ENCODE data around the gene SF3B1. TPM values are rescaled to one million over a fixed set of nuclear protein-coding genes. Genes with fewer than 3 reads are reported as not detected.
"Not testable (repeated sequence)": the region's sequence is repeated elsewhere in the genome, so short reads cannot be mapped to it uniquely, and the experiment has no call there.

SF3B1 gene
- total RNA-seq, 2 donors from 2014 or later: 272 to 284 TPM

- Mint-ChIP-seq H3K4me1 (ENCODE audit: low read depth) (peaks cover 5% of the 10 kb centered on the region), H3K4me3 (no peak overlapping the region), H3K27me3 (ENCODE audit: low read depth) (no peaks in the 10 kb centered on the region), H3K27ac (no peak overlapping the region), H3K36me3 (ENCODE audit: insufficient read depth in 2 of 2) (peaks cover 0 to 4% of the 10 kb centered on the region in 2 donors), H3K9me3 (no peaks in the 10 kb centered on the region)
- ATAC-seq (replicated peaks in 1 of 2) (no peak), DNase-seq (no peak)
Measured at GRCh38 chr2:197387179-197387578, 47.6 kb downstream of the SF3B1 start.

DNA sequence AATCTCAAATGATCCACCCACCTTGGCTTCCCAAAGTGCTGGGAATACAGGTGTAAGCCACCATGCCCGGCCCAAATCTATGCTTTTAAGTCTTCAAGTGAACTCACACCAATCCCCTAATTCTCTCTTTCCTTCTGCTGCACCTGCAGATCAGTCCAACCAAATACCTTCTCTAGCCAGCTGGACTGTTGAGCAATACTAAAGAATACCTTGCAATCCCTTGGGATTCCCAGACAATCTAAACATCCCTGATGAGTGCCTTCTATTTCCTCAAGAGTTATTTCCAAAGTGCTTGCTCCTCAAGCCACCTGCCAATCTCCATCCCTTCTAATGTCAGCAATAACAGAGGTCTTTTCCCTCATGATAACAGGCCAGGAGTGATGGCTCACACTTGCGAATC lies 48.6 kb downstream of the SF3B1 start:
- H3K9me3 Mint-ChIP-seq: no peaks in the 10 kb centered on the region
- H3K27ac Mint-ChIP-seq: no peak overlapping the region
- H3K4me3 Mint-ChIP-seq: no peak overlapping the region
- H3K36me3 Mint-ChIP-seq (ENCODE audit: insufficient read depth in 2 of 2): no peaks in the 10 kb centered on the region
- DNase-seq: no peak
- H3K27me3 Mint-ChIP-seq (ENCODE audit: low read depth): no peaks in the 10 kb centered on the region
- H3K4me1 Mint-ChIP-seq (ENCODE audit: low read depth): peaks cover 5% of the 10 kb centered on the region
- no peak for ATAC-seq (replicated peaks in 1 of 2)

DNA sequence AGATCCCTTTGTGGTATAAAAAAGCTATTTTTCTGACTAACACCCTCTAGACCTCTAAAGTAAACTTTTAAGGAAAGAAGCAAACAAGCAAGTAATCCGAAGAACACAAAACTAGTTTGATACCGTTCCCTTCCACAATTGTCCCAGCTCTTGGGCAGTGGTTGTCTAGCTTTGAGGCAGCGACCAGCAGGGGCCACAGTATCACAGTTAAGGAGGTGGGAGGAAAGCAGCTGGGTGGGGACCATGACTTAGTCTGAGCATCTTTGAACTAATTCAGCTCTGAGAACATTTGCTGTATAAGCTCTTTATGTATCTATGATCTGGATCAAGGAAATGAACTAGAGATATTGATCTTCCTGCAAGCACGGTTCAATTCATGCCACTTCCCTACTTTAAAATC lies 51.0 kb downstream of the SF3B1 start:
- Mint-ChIP-seq H3K27ac (no peak overlapping the region), H3K27me3 (ENCODE audit: low read depth) (no peaks in the 10 kb centered on the region), H3K36me3 (ENCODE audit: insufficient read depth in 2 of 2) (no peaks in the 10 kb centered on the region), H3K4me3 (no peak overlapping the region), H3K4me1 (ENCODE audit: low read depth) (peaks cover 14% of the 10 kb centered on the region), H3K9me3 (no peaks in the 10 kb centered on the region)
- no peak for ATAC-seq (replicated peaks in 1 of 2)
- no peak for DNase-seq

- no peak for ATAC-seq (replicated peaks in 1 of 2)
Measured at GRCh38 chr2:197381641-197382040, 53.2 kb downstream of the SF3B1 start.

GRCh38 chr2:197379918-197380309 lies 54.9 kb downstream of the SF3B1 start:
- H3K4me3 Mint-ChIP-seq: peak overlapping the region in 1 of 2 donors; percentile 2
- ATAC-seq (replicated peaks in 1 of 2): peak in 1 of 2 donors; percentile 49
- not testable (repeated sequence) for H3K9me3 Mint-ChIP-seq; H3K27me3 Mint-ChIP-seq (ENCODE audit: low read depth); H3K36me3 Mint-ChIP-seq (ENCODE audit: insufficient read depth in 2 of 2); H3K27ac Mint-ChIP-seq; DNase-seq
- peaks cover 43% of the 10 kb centered on the region for H3K4me1 Mint-ChIP-seq (ENCODE audit: low read depth)

More at GRCh38 chr2:197381641-197382040, 53.2 kb downstream of the SF3B1 start:
- H3K27ac Mint-ChIP-seq: no peak overlapping the region
- H3K36me3 Mint-ChIP-seq (ENCODE audit: insufficient read depth in 2 of 2): no peaks in the 10 kb centered on the region
- no peak for DNase-seq
- peaks cover 34% of the 10 kb centered on the region for H3K4me1 Mint-ChIP-seq (ENCODE audit: low read depth)
- no peaks in the 10 kb centered on the region for H3K9me3 Mint-ChIP-seq
- H3K27me3 Mint-ChIP-seq (ENCODE audit: low read depth): no peaks in the 10 kb centered on the region
- no peak overlapping the region for H3K4me3 Mint-ChIP-seq

DNA sequence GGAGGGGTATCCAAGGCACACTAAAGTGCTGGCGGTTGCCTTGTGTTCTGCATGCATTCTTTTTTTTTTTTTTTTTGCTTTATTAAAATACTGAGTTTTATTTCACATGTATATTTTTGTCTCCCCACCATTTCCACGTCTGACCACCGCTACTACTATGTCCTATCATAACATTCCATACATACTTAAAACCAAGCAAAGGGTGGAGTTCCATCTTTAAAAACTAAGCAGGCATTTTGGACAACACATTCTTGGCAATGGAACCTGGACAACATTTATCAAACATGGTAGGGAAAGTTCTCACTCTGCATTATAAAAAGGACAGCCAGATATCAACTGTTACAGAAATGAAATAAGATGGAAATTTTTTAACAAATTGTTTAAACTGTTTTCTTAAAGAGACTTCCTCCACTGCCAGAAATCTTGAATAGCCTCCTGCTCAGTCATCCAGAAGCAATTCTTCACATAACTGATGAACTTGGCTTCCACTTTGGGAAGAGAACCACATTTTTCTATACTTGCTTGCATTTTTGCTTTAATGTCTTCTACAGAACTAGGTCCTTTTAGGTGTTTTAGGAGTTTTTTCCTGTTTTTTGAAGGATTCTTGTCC lies 55.4 kb downstream of the SF3B1 start:
- Mint-ChIP-seq H3K4me3 (peak overlapping the region in 1 of 2 donors; percentile 2), H3K4me1 (ENCODE audit: low read depth) (peaks cover 46% of the 10 kb centered on the region)
- H3K36me3 Mint-ChIP-seq (ENCODE audit: insufficient read depth in 2 of 2); ATAC-seq (replicated peaks in 1 of 2); H3K27ac Mint-ChIP-seq; H3K27me3 Mint-ChIP-seq (ENCODE audit: low read depth); DNase-seq; H3K9me3 Mint-ChIP-seq: not testable (repeated sequence)

DNA sequence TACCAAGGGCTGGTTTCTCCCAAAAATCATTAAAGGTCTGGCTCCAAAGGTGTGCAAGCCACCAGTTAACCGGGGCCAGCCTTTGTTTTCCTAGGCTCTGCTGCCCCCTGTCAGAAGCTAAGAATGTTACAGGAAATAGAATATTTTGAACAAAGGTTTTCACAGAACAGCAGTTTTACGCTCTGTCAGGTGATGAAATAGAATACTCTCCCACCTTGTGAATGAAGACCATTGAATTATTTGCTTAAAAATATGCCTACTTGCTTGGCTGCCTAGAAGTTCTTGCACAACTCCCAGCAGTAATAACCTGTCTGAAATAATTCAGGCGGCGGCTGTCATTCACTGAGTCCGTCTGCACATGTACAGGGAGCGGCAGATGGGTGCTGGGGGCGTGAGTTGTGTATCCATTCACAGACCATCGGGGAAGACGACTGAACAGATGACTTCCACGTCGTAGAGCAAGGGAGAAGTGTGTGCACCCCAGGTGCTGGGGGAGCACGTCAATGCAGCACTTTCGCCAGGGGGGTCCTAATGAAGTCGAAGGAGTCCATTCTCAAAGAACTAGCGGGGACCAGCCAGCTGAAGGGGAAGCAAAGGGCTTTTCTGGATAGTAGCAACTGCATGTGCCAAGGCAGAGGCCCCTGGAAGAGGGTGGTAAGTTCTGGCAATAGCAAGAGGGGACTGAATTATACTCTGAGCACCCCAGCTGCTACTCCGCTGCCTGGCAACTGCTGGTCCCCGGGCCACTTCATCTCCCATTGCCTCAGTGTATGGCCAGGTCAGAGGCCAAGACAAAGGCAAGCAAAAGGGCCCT lies 56.1 kb downstream of the SF3B1 start:
- Mint-ChIP-seq H3K36me3 (ENCODE audit: insufficient read depth in 2 of 2) (no peaks in the 10 kb centered on the region), H3K9me3 (no peaks in the 10 kb centered on the region), H3K4me1 (ENCODE audit: low read depth) (peaks cover 50% of the 10 kb centered on the region), H3K27ac (peak overlapping the region; percentile 78), H3K4me3 (peak overlapping the region; percentile 8 to 62), H3K27me3 (ENCODE audit: low read depth) (no peaks in the 10 kb centered on the region)
- DNase-seq: peak; percentile 62 to 72
- ATAC-seq (replicated peaks in 1 of 2): peak; percentile 72 to 73

DNA sequence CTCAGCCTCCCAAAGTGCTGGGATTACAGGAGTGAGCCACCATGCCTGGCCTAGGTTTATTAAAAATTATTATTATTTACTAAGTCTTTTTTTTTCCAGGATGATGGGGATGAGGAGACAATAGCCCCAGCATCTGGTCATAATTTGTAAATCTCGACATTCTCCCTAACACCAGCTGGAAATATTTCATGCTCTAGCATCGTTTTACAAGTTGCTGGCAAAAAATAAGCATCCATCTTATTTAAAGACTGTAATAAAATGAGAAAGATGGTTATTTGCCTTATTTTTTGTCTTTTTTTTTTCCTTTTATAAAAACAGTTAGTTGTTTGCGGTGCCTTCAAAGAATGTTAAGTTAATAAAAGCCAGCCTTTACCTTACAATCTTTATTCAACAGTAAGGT lies 56.7 kb downstream of the SF3B1 start:
- Mint-ChIP-seq H3K27ac (peak overlapping the region; percentile 78), H3K36me3 (ENCODE audit: insufficient read depth in 2 of 2) (no peaks in the 10 kb centered on the region), H3K4me3 (peak overlapping the region in 1 of 2 donors; percentile 62), H3K9me3 (no peaks in the 10 kb centered on the region), H3K27me3 (ENCODE audit: low read depth) (no peaks in the 10 kb centered on the region), H3K4me1 (ENCODE audit: low read depth) (peaks cover 50% of the 10 kb centered on the region)
- DNase-seq: no peak
- ATAC-seq (replicated peaks in 1 of 2): no peak

- Mint-ChIP-seq H3K4me3 (no peak overlapping the region), H3K4me1 (ENCODE audit: low read depth) (peaks cover 50% of the 10 kb centered on the region), H3K36me3 (ENCODE audit: insufficient read depth in 2 of 2) (no peaks in the 10 kb centered on the region), H3K9me3 (no peaks in the 10 kb centered on the region), H3K27ac (no peak overlapping the region), H3K27me3 (ENCODE audit: low read depth) (no peaks in the 10 kb centered on the region)
- DNase-seq: no peak
- peak in 1 of 2 donors; percentile 15 for ATAC-seq (replicated peaks in 1 of 2)
Measured at GRCh38 chr2:197377670-197378069, 57.2 kb downstream of the SF3B1 start.

DNA sequence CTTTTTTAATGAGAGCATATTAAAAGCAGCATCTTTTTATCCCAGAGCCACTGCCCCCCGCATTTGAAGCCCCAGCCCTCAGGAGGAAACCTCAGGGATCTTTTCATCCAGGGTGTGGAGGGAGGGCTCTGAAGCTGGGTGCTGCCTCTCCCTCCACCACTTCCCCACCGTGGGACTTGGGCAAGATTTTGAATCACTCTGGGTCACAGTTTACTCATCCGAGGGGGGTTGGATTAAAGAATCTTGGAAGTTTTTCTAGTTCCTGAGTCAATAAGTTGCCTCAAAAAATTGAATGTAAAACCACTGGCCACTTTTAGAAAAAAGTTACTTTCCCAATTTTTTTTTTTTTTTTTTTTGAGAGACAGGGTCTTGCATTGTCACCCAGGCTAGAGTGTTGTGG lies 62.2 kb downstream of the SF3B1 start:
- H3K27me3 Mint-ChIP-seq (ENCODE audit: low read depth): no peaks in the 10 kb centered on the region
- H3K4me3 Mint-ChIP-seq: no peak overlapping the region
- H3K9me3 Mint-ChIP-seq: no peaks in the 10 kb centered on the region
- DNase-seq (no peak), ATAC-seq (replicated peaks in 1 of 2) (no peak)
- no peak overlapping the region for H3K27ac Mint-ChIP-seq
- peaks cover 42% of the 10 kb centered on the region for H3K4me1 Mint-ChIP-seq (ENCODE audit: low read depth)
- no peaks in the 10 kb centered on the region for H3K36me3 Mint-ChIP-seq (ENCODE audit: insufficient read depth in 2 of 2)

GRCh38 chr2:197370664-197371063 lies 64.2 kb downstream of the SF3B1 start:
- peaks cover 27% of the 10 kb centered on the region for H3K4me1 Mint-ChIP-seq (ENCODE audit: low read depth)
- not testable (repeated sequence) for H3K36me3 Mint-ChIP-seq (ENCODE audit: insufficient read depth in 2 of 2); DNase-seq; H3K27ac Mint-ChIP-seq; H3K27me3 Mint-ChIP-seq (ENCODE audit: low read depth); ATAC-seq (replicated peaks in 1 of 2); H3K9me3 Mint-ChIP-seq; H3K4me3 Mint-ChIP-seq

DNA sequence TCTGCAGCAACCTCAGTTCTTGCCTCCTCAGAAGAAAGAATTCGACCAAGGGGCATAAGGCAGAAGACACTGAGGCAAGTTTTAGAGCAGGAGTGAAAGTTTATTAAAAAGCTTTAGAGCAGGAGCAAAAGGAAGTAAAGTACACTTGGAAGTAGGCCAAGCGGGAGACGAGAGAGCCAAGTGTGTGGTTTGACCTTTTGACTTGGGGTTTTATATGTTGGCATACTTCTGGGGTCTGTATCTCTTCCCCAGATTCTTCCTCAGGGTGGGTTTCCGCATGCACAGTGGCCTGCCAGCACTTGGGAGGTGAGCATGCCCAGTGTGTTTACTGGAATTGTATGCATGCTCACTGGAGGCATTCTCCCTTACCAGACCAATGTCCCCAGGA lies 64.9 kb downstream of the SF3B1 start:
- Mint-ChIP-seq H3K27ac (no peak overlapping the region), H3K27me3 (ENCODE audit: low read depth) (no peaks in the 10 kb centered on the region), H3K9me3 (no peaks in the 10 kb centered on the region), H3K36me3 (ENCODE audit: insufficient read depth in 2 of 2) (no peaks in the 10 kb centered on the region), H3K4me3 (peak overlapping the region in 1 of 2 donors; percentile 30), H3K4me1 (ENCODE audit: low read depth) (peaks cover 24% of the 10 kb centered on the region)
- ATAC-seq (replicated peaks in 1 of 2): no peak
- no peak for DNase-seq

- peaks cover 19% of the 10 kb centered on the region for H3K4me1 Mint-ChIP-seq (ENCODE audit: low read depth)
- peak in 1 of 2 donors; percentile 21 for ATAC-seq (replicated peaks in 1 of 2)
- no peaks in the 10 kb centered on the region for H3K27me3 Mint-ChIP-seq (ENCODE audit: low read depth)
- H3K4me3 Mint-ChIP-seq: peak overlapping the region; percentile 30
- no peaks in the 10 kb centered on the region for H3K36me3 Mint-ChIP-seq (ENCODE audit: insufficient read depth in 2 of 2)
- no peak for DNase-seq
- H3K9me3 Mint-ChIP-seq: no peaks in the 10 kb centered on the region
- H3K27ac Mint-ChIP-seq: no peak overlapping the region
Measured at GRCh38 chr2:197369228-197369932, 65.4 kb downstream of the SF3B1 start.
